NCI-H748 treated with DMSO at 0.1 percent for 48 hours (cell line): Measurements from ENCODE around the gene TMEM131L.

Experiments
- DNase-seq: peaks from one replicate; lab custom pipeline; 2025; lab: John Stamatoyannopoulos, UW

Gene TMEM131L

DNA sequence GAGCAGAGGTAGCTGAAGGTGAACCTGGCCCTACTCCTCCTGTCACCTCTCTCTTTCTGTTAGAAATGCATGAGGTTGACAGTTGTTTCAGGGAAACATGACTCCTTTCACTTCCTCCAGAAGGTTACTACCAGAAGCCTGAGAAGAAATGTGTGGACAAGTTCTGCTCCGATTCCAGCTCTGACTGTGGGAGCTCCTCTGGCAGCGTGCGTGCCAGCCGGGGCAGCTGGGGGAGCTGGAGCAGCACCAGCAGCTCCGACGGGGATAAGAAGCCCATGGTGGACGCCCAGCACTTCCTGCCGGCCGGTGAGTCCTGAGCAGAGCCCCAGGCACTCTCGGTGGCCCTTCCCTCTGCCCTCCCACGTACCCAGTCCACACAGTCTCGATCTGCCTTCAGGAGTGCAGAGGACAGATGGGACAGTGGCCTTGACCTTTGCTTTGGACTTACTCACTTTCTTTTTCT is 156.6 kb downstream of the TMEM131L start:
- no peak for DNase-seq

DNA sequence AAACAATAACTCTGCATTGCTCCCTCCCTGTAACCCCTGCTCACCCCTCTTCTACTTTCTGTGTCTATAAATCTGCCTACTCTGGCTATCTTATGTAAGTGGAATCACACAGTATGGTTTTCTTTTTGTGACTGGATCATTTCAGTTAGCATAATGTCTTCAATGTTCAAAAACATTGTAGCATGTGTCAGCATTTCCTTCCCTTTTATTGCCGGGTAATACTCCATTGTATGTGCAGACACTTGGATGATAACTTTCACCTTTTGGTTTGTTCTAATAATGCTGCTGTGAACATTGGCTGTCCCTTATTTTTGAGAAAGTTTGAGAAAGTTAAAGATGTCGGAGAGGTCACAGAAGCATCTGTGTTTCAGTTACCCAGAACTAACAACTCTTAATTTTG is 157.3 kb downstream of the TMEM131L start:
- no peak for DNase-seq

DNA sequence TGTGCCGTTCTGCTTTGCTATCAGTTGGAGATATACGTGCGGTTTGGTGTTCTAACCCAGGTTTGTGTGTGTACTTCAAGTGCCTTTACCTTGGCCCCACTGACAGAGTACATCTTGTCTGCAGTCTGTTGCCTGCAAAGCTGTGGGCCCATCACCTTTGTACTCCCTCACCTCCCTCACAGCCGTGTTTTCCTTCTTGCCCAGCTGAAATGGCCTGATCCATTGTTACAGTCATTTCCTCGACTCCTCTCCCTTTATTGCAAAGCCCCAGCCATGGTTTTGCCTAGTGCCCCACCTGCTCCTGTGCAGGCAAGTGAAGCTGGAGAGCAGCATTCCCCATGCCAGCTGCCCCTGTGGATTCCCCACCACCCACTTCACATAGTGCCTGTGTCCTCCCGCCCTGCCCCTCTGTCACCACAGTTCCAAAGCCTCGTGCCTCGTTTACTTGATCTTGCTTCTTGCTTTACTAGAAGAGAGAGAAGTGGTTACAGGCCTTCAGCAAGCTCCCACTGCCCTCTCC is 162.7 kb downstream of the TMEM131L start:
- no peak for DNase-seq

- DNase-seq: no peak
These were observed 163.6 kb downstream of the TMEM131L start for GRCh38 chr4:153629776-153630175.

- DNase-seq: no peak
These were observed 168.7 kb downstream of the TMEM131L start for GRCh38 chr4:153634738-153635353.

GRCh38 chr4:153635846-153636245 is 169.7 kb downstream of the TMEM131L start:
- DNase-seq: no peak

GRCh38 chr4:153637201-153637600 is 171.0 kb downstream of the TMEM131L start:
- DNase-seq: no peak

- DNase-seq: no peak
These were observed 171.9 kb downstream of the TMEM131L start for GRCh38 chr4:153638011-153638410.

DNA sequence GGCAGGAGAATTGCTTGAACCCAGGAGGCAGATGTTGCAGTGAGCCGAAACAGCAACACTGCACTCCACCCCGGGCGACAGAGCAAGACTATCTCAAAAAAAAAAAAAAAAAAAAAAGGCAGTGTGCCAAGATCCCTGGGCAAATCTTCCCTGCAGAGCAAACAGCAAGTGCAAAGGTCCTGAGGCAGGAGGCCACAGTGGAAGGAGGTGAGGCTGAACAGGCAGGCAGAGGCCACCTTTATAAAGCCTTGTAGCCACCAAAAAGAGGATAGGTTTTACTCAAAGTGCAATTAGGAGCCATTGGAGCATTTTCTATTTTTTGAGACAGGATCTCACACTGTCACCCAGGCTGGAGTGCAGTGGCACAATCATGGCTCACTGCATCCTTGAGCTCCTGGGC is 172.8 kb downstream of the TMEM131L start:
- no peak for DNase-seq

DNA sequence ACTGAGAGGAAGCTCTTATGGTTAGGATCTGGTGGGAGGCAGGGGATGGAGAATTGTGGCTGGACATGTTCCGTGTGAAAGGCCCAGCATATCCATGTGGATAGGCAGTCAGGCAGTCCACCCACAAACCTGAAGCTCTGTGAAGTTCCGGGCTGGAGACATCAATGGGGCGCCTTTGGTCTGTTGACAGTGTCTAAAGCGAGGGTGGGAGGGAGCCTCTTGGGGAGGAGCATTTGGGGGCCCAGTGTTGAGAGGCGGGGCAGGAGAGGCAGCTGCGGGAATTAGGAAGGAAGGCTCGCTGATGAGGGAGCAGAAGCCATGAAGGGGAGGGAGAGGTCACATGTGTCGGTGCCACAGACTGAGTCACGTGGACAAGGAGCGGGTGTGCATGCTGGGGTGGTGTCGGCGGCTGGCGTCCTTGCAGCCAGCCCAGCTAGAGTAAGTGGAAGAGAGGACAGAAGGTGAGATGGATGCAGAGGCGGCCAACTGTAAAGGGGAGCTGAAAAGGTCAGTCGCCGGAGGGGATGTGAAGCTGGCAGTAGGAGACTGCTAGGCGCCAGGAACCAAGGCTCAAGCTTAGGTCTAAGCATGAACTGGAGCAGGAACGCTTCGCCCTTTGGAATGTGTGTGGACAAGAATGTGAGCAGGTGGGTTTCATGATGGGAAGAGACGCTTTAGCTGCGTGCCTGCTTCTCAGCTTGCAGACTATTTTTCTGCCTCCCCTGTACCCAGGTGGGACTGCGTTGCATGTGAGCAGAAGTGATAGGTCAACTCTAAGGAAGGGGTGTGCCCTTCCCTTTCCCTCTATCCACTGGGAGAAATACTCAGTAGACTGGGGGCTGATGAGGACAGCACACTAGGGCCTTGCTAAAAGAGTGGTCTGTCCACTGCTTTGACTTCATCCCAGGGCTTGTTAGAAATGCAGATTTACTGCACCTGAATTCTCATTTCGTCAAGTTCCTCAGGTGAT is 174.0 kb downstream of the TMEM131L start:
- no peak for DNase-seq

- DNase-seq: no peak
These were observed 175.4 kb downstream of the TMEM131L start for GRCh38 chr4:153641532-153641931.

- peak; percentile 49 for DNase-seq
These were observed 177.5 kb downstream of the TMEM131L start for GRCh38 chr4:153643406-153644383.

DNA sequence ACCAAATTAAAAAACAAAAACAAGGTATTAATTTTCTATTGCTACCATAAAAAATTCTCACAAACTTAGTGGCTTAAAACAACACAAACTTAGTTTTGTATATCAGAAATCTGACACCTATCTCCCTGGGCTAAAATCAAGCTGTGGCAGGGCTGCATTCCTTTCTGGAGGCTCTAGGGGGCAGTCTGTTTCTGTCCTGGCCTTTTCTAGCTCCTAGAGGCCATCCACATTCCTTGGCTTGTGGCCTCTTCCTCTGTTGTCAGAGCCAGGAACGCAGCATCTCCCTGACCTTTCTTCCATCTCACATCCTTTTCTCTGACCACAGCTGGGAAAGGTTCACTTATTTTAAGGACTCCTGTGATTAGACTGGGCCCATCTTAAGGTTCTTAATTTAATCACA is 179.0 kb downstream of the TMEM131L start:
- no peak for DNase-seq

GRCh38 chr4:153646261-153646660 is 180.1 kb downstream of the TMEM131L start:
- DNase-seq: no peak

DNA sequence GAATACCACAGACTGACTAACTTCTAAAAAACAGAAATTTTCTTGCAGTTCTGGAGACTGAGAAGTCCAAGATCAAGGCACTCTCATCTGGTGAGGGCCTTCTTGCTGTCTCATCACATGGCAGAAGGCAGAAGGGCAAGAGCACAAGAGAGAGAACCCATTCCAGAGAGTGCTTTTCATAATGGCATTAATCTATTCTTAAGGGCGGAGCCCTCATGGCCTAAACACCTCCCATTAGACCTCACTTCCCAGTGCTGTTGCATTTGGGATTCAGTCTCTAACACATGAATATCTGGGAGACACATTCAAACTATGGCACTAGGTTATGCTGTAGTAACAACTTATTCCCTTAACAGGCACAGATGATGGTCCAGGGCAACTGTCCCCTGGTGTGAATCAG is 180.8 kb downstream of the TMEM131L start:
- DNase-seq: no peak

- no peak for DNase-seq
These were observed 181.8 kb downstream of the TMEM131L start for GRCh38 chr4:153647975-153648374.

- DNase-seq: no peak
These were observed 183.4 kb downstream of the TMEM131L start for GRCh38 chr4:153649572-153649991.

DNA sequence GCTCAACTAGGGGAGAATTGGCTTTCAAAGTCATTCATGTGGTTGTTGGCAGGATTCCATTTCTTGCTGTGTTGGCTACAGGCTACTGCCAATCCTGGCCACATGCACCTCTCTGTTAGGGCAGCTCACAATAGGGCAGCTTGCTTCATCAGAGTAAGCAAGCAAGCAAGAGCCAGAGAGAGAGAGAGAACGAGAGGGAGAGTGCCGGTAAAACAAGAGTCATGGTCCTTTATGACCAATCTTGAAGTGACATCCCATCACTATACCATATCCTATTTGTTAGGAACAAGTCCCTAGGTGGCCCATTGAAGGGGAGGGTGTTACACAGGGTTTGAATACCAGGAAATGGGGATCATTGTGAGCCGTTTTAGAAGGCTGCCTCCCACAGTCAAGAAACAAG is 185.0 kb downstream of the TMEM131L start:
- DNase-seq: no peak

DNA sequence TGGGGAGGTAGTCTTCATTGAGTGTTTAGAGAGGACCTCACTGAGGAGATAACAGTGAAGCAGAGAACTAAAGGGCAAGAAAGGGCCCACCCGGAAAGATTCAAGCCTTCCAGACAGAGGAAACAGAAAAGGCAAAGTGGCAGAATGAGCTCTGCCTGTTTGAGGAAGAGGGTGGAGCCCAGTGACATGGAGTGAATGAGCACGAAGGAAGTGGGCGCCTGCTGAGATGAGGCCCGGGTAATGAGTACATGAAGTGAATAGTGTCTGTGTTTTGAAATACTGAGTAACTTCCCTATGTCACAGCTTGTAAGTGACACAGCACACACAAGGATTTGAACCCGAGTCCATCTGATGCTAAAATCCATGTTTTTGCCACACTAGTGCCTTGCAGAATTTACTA is 185.4 kb downstream of the TMEM131L start:
- no peak for DNase-seq

DNA sequence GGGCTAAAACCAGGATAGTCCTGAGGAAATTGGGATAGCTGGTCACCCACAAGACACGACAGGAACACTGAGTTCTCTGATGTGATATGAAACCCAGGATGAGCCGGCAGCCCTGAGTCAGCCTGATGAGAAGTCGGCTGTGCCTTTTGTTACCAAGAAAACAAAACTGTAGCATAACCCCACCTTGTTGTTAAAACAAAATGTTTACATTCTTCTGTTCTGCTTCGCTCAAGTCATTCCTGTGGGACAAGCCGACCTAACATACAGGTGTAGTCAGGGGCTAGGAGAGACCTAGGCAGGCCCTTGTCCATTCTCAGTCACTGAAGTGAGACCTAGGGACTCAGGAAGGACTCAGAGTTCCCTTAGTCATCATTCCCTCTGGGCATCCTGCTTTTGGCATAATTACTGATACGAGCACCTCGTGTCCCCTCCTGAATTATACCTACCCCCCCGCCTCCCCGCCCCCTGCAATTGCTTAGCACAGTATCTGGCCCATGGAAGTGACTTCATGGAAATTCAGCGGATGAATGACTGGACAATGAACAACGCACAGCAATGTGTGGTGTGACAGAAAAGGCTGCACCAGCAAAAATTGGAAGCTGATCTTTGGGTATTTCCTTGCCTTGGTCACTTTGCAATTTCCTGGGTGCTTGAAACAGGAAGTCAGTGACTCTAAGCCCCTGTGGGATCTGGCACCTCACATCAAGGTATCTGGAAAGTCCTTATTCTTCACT is 186.1 kb downstream of the TMEM131L start:
- no peak for DNase-seq

GRCh38 chr4:153655002-153655541 is 188.9 kb downstream of the TMEM131L start:
- DNase-seq: no peak
